Effector memory CD8-positive, alpha-beta T cell (primary cell): Measurements from ENCODE around the gene SWT1.
A peak's percentile ranks its signal among the peaks of the same experiment; 100 is the strongest.
"Not testable (repeated sequence)": the region's sequence is repeated elsewhere in the genome, so short reads cannot be mapped to it uniquely, and the experiment has no call there.

Experiments used
- ATAC-seq: fragments of 150-1000 bp; cut with Tn5 transposase; replicated peaks from 2 replicates; pipeline ENCODE4 v1.10.0; 2021; ENCODE audit warnings: mild to moderate bottlenecking, moderate library complexity
- DNase-seq, 3 experiments: peaks; one replicate each; pipeline ENCODE4 v3.0.0; 2021
- H3K27ac Mint-ChIP-seq, 2 donors: one replicate each; pipeline ENCODE4 v1.8.0; 2022; ENCODE audit warnings: mild to moderate bottlenecking in 2 of 2, mixed read lengths in 2 of 2, moderate library complexity in 2 of 2
- H3K27me3 Mint-ChIP-seq, 2 donors: one replicate each; pipeline ENCODE4 v1.8.0; 2022; ENCODE audit warnings: mixed read lengths in 2 of 2
- H3K36me3 Mint-ChIP-seq: one replicate; pipeline ENCODE4 v1.8.0; 2022; ENCODE audit warnings: mild to moderate bottlenecking, moderate library complexity, mixed read lengths; ENCODE audit not compliant: insufficient read depth
- H3K4me1 Mint-ChIP-seq, 2 donors: one replicate each; pipeline ENCODE4 v1.8.0; 2022; ENCODE audit warnings: low read depth in 2 of 2, mixed read lengths in 2 of 2
- H3K4me3 Mint-ChIP-seq, 2 donors: one replicate each; pipeline ENCODE4 v1.8.0; 2022; ENCODE audit warnings: mild to moderate bottlenecking in 2 of 2, mixed read lengths in 2 of 2, moderate library complexity in 2 of 2
- H3K9me3 Mint-ChIP-seq, 2 donors: one replicate each; pipeline ENCODE4 v1.8.0; 2022; ENCODE audit warnings: mixed read lengths in 2 of 2

Gene SWT1

GRCh38 chr1:185207980-185208602, 51.1 kb downstream of the SWT1 start:
- Mint-ChIP-seq H3K4me1 (no peaks in the 10 kb centered on the region), H3K36me3 (no peaks in the 10 kb centered on the region), H3K9me3 (no peaks in the 10 kb centered on the region), H3K4me3 (no peak overlapping the region), H3K27ac (no peak overlapping the region), H3K27me3 (no peaks in the 10 kb centered on the region)
- DNase-seq = no peak
- ATAC-seq = no peak

- Mint-ChIP-seq H3K36me3 (no peaks in the 10 kb centered on the region), H3K4me3 (no peak overlapping the region), H3K27me3 (no peaks in the 10 kb centered on the region), H3K27ac (no peak overlapping the region), H3K9me3 (no peaks in the 10 kb centered on the region), H3K4me1 (no peaks in the 10 kb centered on the region)
- ATAC-seq (no peak), DNase-seq (no peak)
Observed at GRCh38 chr1:185208626-185209180, 51.7 kb downstream of the SWT1 start.

GRCh38 chr1:185209357-185209756, 52.4 kb downstream of the SWT1 start:
- not testable (repeated sequence) for ATAC-seq, H3K4me1 Mint-ChIP-seq, H3K9me3 Mint-ChIP-seq, H3K27me3 Mint-ChIP-seq, H3K36me3 Mint-ChIP-seq, H3K27ac Mint-ChIP-seq, DNase-seq, H3K4me3 Mint-ChIP-seq

GRCh38 chr1:185213091-185213490, 56.1 kb downstream of the SWT1 start:
- ATAC-seq (no peak), DNase-seq (no peak)
- Mint-ChIP-seq H3K27me3 (no peaks in the 10 kb centered on the region), H3K4me1 (no peaks in the 10 kb centered on the region), H3K9me3 (no peaks in the 10 kb centered on the region), H3K4me3 (no peak overlapping the region), H3K36me3 (peaks cover 3% of the 10 kb centered on the region), H3K27ac (no peak overlapping the region)

- DNase-seq (no peak), ATAC-seq (no peak)
- H3K36me3 Mint-ChIP-seq = peaks cover 3% of the 10 kb centered on the region
- H3K4me3 Mint-ChIP-seq = no peak overlapping the region
- no peaks in the 10 kb centered on the region for H3K4me1 Mint-ChIP-seq
- H3K9me3 Mint-ChIP-seq = no peaks in the 10 kb centered on the region
- H3K27ac Mint-ChIP-seq = no peak overlapping the region
- H3K27me3 Mint-ChIP-seq = no peaks in the 10 kb centered on the region
Observed at GRCh38 chr1:185215911-185216310, 58.9 kb downstream of the SWT1 start.

- H3K4me3 Mint-ChIP-seq = no peak overlapping the region
- no peak overlapping the region for H3K27ac Mint-ChIP-seq
- peaks cover 0 to 1% of the 10 kb centered on the region in 2 donors for H3K9me3 Mint-ChIP-seq
- H3K36me3 Mint-ChIP-seq = peaks cover 2% of the 10 kb centered on the region
- DNase-seq (no peak), ATAC-seq (no peak)
- H3K27me3 Mint-ChIP-seq = no peaks in the 10 kb centered on the region
- H3K4me1 Mint-ChIP-seq = no peaks in the 10 kb centered on the region
Observed at GRCh38 chr1:185224132-185224531, 67.2 kb downstream of the SWT1 start.

- H3K4me1 Mint-ChIP-seq = no peaks in the 10 kb centered on the region
- DNase-seq (no peak), ATAC-seq (no peak)
- H3K4me3 Mint-ChIP-seq = no peak overlapping the region
- H3K36me3 Mint-ChIP-seq = peaks cover 2% of the 10 kb centered on the region
- no peaks in the 10 kb centered on the region for H3K27me3 Mint-ChIP-seq
- peak overlapping the region in 1 of 2 donors; percentile 45 for H3K27ac Mint-ChIP-seq
- H3K9me3 Mint-ChIP-seq = peaks cover 0 to 1% of the 10 kb centered on the region in 2 donors
Observed at GRCh38 chr1:185227161-185227560, 70.2 kb downstream of the SWT1 start.

GRCh38 chr1:185228979-185229378, 72.0 kb downstream of the SWT1 start:
- Mint-ChIP-seq H3K27me3 (no peaks in the 10 kb centered on the region), H3K9me3 (peaks cover 0 to 1% of the 10 kb centered on the region in 2 donors), H3K4me3 (no peak overlapping the region), H3K4me1 (no peaks in the 10 kb centered on the region), H3K27ac (no peak overlapping the region), H3K36me3 (peaks cover 2% of the 10 kb centered on the region)
- ATAC-seq (no peak), DNase-seq (no peak)

- Mint-ChIP-seq H3K4me1 (no peaks in the 10 kb centered on the region), H3K27ac (no peak overlapping the region), H3K36me3 (no peaks in the 10 kb centered on the region), H3K4me3 (no peak overlapping the region), H3K27me3 (no peaks in the 10 kb centered on the region), H3K9me3 (no peaks in the 10 kb centered on the region)
- DNase-seq (no peak), ATAC-seq (no peak)
Observed at GRCh38 chr1:185229981-185230380, 73.0 kb downstream of the SWT1 start.

- H3K27ac Mint-ChIP-seq = no peak overlapping the region
- H3K27me3 Mint-ChIP-seq = no peaks in the 10 kb centered on the region
- ATAC-seq (no peak), DNase-seq (no peak)
- H3K9me3 Mint-ChIP-seq = no peaks in the 10 kb centered on the region
- no peaks in the 10 kb centered on the region for H3K4me1 Mint-ChIP-seq
- no peak overlapping the region for H3K4me3 Mint-ChIP-seq
- no peaks in the 10 kb centered on the region for H3K36me3 Mint-ChIP-seq
Observed at GRCh38 chr1:185232874-185233273, 75.9 kb downstream of the SWT1 start.

GRCh38 chr1:185234183-185234582, 77.2 kb downstream of the SWT1 start:
- H3K9me3 Mint-ChIP-seq, H3K27me3 Mint-ChIP-seq, H3K4me3 Mint-ChIP-seq, ATAC-seq, H3K27ac Mint-ChIP-seq, H3K36me3 Mint-ChIP-seq, H3K4me1 Mint-ChIP-seq, DNase-seq: not testable (repeated sequence)

GRCh38 chr1:185237176-185237575, 80.2 kb downstream of the SWT1 start:
- H3K27me3 Mint-ChIP-seq, H3K27ac Mint-ChIP-seq, DNase-seq, H3K9me3 Mint-ChIP-seq, ATAC-seq, H3K36me3 Mint-ChIP-seq, H3K4me3 Mint-ChIP-seq: not testable (repeated sequence)
- H3K4me1 Mint-ChIP-seq = peaks cover 11 to 13% of the 10 kb centered on the region in 2 donors

GRCh38 chr1:185237661-185238060, 80.7 kb downstream of the SWT1 start:
- Mint-ChIP-seq H3K9me3 (no peaks in the 10 kb centered on the region), H3K4me1 (peaks cover 11 to 13% of the 10 kb centered on the region in 2 donors), H3K27me3 (no peaks in the 10 kb centered on the region), H3K36me3 (peaks cover 3% of the 10 kb centered on the region), H3K27ac (no peak overlapping the region), H3K4me3 (no peak overlapping the region)
- ATAC-seq (no peak), DNase-seq (no peak)

- Mint-ChIP-seq H3K4me3 (peak overlapping the region in 1 of 2 donors; percentile 13), H3K36me3 (peaks cover 3% of the 10 kb centered on the region), H3K27ac (no peak overlapping the region), H3K27me3 (no peaks in the 10 kb centered on the region), H3K4me1 (peaks cover 11 to 13% of the 10 kb centered on the region in 2 donors), H3K9me3 (no peaks in the 10 kb centered on the region)
- peak; percentile 48 for ATAC-seq
- DNase-seq = no peak
Observed at GRCh38 chr1:185238447-185238846, 81.5 kb downstream of the SWT1 start.
